ENCODE results near the gene SLC24A5.

DNA sequence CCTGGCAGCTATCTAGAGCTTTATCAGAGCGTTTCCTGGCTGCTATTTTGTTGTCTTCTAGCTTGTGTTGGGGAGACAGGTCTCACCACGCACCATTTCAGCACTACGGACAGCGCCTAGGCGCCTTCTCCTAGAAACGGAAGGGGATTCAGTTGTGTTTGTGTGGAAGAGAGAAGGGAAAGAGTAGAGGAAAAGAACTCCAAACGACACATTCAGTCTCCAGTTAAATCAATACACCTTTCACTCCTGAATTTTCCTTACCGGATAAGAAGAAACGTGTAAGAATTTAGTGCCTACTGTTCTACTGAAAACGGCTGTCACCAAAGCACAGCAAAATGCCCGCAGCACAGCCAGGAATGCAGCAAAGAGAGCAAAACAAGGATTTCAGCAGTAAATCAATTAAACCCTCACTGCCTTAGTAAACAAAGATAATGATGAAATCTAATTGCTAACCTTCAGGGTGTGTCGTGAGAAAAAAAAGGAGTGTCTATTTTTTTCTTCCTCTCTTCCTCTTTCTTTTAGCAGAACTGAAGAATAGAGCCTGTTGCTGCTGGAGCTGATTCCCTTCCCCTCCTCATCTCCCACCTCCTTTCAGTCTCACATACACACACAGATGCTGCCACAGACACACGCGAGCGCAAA is 70.3 kb downstream of the SLC24A5 start:
- TF ChIP-seq, protein P1, sequence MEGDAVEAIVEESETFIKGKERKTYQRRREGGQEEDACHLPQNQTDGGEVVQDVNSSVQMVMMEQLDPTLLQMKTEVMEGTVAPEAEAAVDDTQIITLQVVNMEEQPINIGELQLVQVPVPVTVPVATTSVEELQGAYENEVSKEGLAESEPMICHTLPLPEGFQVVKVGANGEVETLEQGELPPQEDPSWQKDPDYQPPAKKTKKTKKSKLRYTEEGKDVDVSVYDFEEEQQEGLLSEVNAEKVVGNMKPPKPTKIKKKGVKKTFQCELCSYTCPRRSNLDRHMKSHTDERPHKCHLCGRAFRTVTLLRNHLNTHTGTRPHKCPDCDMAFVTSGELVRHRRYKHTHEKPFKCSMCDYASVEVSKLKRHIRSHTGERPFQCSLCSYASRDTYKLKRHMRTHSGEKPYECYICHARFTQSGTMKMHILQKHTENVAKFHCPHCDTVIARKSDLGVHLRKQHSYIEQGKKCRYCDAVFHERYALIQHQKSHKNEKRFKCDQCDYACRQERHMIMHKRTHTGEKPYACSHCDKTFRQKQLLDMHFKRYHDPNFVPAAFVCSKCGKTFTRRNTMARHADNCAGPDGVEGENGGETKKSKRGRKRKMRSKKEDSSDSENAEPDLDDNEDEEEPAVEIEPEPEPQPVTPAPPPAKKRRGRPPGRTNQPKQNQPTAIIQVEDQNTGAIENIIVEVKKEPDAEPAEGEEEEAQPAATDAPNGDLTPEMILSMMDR (IDR thresholded peaks at IDR 0.05), result no peak
- TF ChIP-seq POLR2A (IDR thresholded peaks at IDR 0.05), result no peak

All from transverse colon (tissue), 3 donors.